HCT116 (cell line): ENCODE data around the gene HOXB1.

ENCODE experiments used
- ELF1 ChIP-seq: IDR thresholded peaks from 2 replicates; pipeline ENCODE4 v1.6.1; 2012; ENCODE audit warnings: low read depth, borderline replicate concordance
- EZH2 ChIP-seq: fragments of 200-600 bp; sonication (generic); IDR thresholded peaks from 2 replicates; pipeline ENCODE4 v1.6.1; 2017; ENCODE audit warnings: antibody characterized with exemption, mixed run types
- EZH2phosphoT487 ChIP-seq: fragments of 200-600 bp; IDR thresholded peaks from 2 replicates; pipeline ENCODE4 v1.6.1; 2018; ENCODE audit warnings: antibody characterized with exemption, borderline replicate concordance
- JUND ChIP-seq: IDR thresholded peaks from 2 replicates; pipeline ENCODE4 v1.6.1; 2012
- POLR2A ChIP-seq: IDR thresholded peaks from 2 replicates; pipeline ENCODE4 v1.7.0; 2011; ENCODE audit warnings: borderline replicate concordance; ENCODE audit not compliant: insufficient read depth, insufficient read length; ENCODE audit errors: extremely low read depth
- POLR2AphosphoS5 ChIP-seq: IDR thresholded peaks from 2 replicates; pipeline ENCODE4 v1.6.1; 2011; ENCODE audit warnings: mild to moderate bottlenecking, low read depth, low read length, moderate library complexity
- RAD21 ChIP-seq: IDR thresholded peaks from 2 replicates; pipeline ENCODE4 v1.6.1; 2012; ENCODE audit warnings: low read depth, mild to moderate bottlenecking
- SP1 ChIP-seq: IDR thresholded peaks from 2 replicates; pipeline ENCODE4 v1.6.1; 2012; ENCODE audit warnings: low read depth
- SRF ChIP-seq: IDR thresholded peaks from 2 replicates; pipeline ENCODE4 v1.6.1; 2012; ENCODE audit warnings: low read depth
- TCF7L2 ChIP-seq: IDR thresholded peaks from 2 replicates; pipeline ENCODE4 v1.7.0; 2011; ENCODE audit warnings: borderline replicate concordance, inconsistent platforms; ENCODE audit not compliant: insufficient read depth, insufficient read length; ENCODE audit errors: extremely low read depth
- ZBTB33 ChIP-seq: IDR thresholded peaks from 2 replicates; pipeline ENCODE4 v1.6.1; 2011; ENCODE audit warnings: mild to moderate bottlenecking, low read length, moderate library complexity; ENCODE audit not compliant: insufficient replicate concordance; ENCODE audit errors: extremely low read depth
- ZNF274 ChIP-seq: fragments of 200-500 bp; sonication (Bioruptor generic); IDR thresholded peaks from 2 replicates; pipeline ENCODE4 v1.6.1; 2014; ENCODE audit warnings: mild to moderate bottlenecking, low read depth, low read length, inconsistent platforms
- TF ChIP-seq, protein P1 (sequence below), 3 experiments: fragments of 200-600 bp in 1 of 3; sonication (generic) in 1 of 3; IDR thresholded peaks in 2 of 3; conservative IDR thresholded peaks in 1 of 3; 2 replicates each; pipeline ENCODE4 v1.5.1; 2012 to 2017; ENCODE audit warnings: low read depth in 2 of 3, low read length in 2 of 3, antibody characterized with exemption in 1 of 3, borderline replicate concordance in 1 of 3, control low read depth in 1 of 3, mild to moderate bottlenecking in 1 of 3, mixed read lengths in 1 of 3, mixed run types in 1 of 3, moderate library complexity in 1 of 3; ENCODE audit not compliant: insufficient read depth in 1 of 3
- TF ChIP-seq, protein P2 (sequence below): IDR thresholded peaks from 2 replicates; pipeline ENCODE4 v1.6.1; 2012

DNA sequence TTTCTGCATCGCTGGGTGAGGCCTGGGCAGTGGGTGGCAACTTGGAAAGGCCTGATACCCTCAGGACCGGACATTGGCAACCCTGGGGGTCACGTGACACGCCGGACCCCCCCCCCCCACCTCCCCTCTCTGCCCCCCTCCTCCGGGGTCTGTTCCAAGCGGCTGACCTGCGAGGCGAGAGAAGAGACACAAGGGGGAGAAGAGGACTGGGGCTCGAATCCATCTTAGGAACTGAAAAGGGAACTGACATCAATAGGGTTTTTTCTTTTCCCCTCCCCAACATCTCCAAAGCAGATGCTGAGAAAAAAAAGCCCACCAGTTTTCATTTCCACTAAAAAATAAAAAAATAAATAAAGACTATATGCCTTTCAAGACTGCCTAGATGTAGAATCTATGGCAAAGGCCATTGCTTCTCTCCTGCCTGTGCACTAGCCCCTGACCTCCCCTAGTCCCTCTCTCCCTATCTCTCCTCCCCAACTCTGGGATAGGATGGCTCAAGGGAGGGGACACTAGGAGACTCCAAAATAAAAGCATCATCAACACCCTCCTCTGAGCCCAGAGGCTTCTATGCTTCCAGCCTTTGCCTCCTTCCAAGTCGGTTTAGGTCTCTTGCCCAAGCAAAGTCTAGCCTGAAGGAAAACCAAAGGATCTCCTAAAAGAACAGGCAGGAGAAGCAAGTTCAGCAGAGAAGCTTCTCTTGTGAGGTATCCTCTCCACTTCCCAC lies 21.8 kb upstream of the HOXB1 start:
- no peak for TF ChIP-seq SRF
- TF ChIP-seq, protein P1, sequence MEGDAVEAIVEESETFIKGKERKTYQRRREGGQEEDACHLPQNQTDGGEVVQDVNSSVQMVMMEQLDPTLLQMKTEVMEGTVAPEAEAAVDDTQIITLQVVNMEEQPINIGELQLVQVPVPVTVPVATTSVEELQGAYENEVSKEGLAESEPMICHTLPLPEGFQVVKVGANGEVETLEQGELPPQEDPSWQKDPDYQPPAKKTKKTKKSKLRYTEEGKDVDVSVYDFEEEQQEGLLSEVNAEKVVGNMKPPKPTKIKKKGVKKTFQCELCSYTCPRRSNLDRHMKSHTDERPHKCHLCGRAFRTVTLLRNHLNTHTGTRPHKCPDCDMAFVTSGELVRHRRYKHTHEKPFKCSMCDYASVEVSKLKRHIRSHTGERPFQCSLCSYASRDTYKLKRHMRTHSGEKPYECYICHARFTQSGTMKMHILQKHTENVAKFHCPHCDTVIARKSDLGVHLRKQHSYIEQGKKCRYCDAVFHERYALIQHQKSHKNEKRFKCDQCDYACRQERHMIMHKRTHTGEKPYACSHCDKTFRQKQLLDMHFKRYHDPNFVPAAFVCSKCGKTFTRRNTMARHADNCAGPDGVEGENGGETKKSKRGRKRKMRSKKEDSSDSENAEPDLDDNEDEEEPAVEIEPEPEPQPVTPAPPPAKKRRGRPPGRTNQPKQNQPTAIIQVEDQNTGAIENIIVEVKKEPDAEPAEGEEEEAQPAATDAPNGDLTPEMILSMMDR (IDR thresholded peaks at IDR 0.05 in 2 of 3, conservative IDR thresholded peaks at IDR 0.05 in 1 of 3; ENCODE audit: borderline replicate concordance in 1 of 3, insufficient read depth in 1 of 3, low read depth in 2 of 3, low read length in 2 of 3): no peak
- no peak for TF ChIP-seq SP1
- no peak for TF ChIP-seq EZH2phosphoT487
- no peak for TF ChIP-seq RAD21
- TF ChIP-seq EZH2: no peak
- no peak for TF ChIP-seq POLR2AphosphoS5
- no peak for TF ChIP-seq POLR2A
- no peak for TF ChIP-seq ZNF274
- no peak for TF ChIP-seq JUND
- TF ChIP-seq ZBTB33: no peak
- no peak for TF ChIP-seq TCF7L2
- no peak for TF ChIP-seq ELF1
- TF ChIP-seq, protein P2, sequence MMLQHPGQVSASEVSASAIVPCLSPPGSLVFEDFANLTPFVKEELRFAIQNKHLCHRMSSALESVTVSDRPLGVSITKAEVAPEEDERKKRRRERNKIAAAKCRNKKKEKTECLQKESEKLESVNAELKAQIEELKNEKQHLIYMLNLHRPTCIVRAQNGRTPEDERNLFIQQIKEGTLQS: no peak
